Glutamatergic neuron (in vitro differentiated cells): ENCODE data around the gene ATP6V0D1. TPM values are rescaled to one million over a fixed set of nuclear protein-coding genes. Genes with fewer than 3 reads are reported as not detected.

Experiments
- DNase-seq: peaks from one replicate; pipeline ENCODE4 v3.0.0; 2022
- H3K27ac Mint-ChIP-seq: one replicate; pipeline ENCODE4 v1.8.0; 2020; ENCODE audit warnings: mild to moderate bottlenecking, mixed read lengths, inconsistent platforms; ENCODE audit not compliant: unreplicated experiment
- H3K27me3 Mint-ChIP-seq: one replicate; pipeline ENCODE4 v1.8.0; 2020; ENCODE audit warnings: mild to moderate bottlenecking, moderate library complexity, mixed read lengths, inconsistent platforms; ENCODE audit not compliant: unreplicated experiment
- H3K36me3 Mint-ChIP-seq: one replicate; pipeline ENCODE4 v1.8.0; 2020; ENCODE audit warnings: mild to moderate bottlenecking, mixed read lengths, inconsistent platforms; ENCODE audit not compliant: unreplicated experiment
- H3K4me1 Mint-ChIP-seq: one replicate; pipeline ENCODE4 v1.8.0; 2020; ENCODE audit warnings: mild to moderate bottlenecking, low read depth, mixed read lengths, inconsistent platforms; ENCODE audit not compliant: unreplicated experiment
- H3K4me3 Mint-ChIP-seq: one replicate; pipeline ENCODE4 v1.8.0; 2020; ENCODE audit warnings: mild to moderate bottlenecking, mixed read lengths, inconsistent platforms; ENCODE audit not compliant: unreplicated experiment
- H3K9me3 Mint-ChIP-seq: one replicate; pipeline ENCODE4 v1.8.0; 2020; ENCODE audit warnings: mild to moderate bottlenecking, moderate library complexity, mixed read lengths, inconsistent platforms; ENCODE audit not compliant: unreplicated experiment
- CTCF ChIP-seq: fragments of 200-600 bp; sonication (generic); IDR thresholded peaks from one replicate; pipeline ENCODE4 v1.5.0; 2021; ENCODE audit not compliant: partially characterized antibody, unreplicated experiment
- total RNA-seq: library from RNA; stranded (reverse); fragmentation: NEBNext Ultra II Directional; extraction: Animal tissue kit (Norgen Biotek cat#: 25700); gene quantifications from one replicate; pipeline ENCODE4 v1.2.1, GENCODE V29; 2021; ENCODE audit not compliant: unreplicated experiment

The ATP6V0D1 gene
- total RNA-seq, 1 donor from 2014 or later: 111 TPM

- no peak overlapping the region for H3K27ac Mint-ChIP-seq
- no peak for TF ChIP-seq CTCF
- no peak for DNase-seq
Measured at GRCh38 chr16:67389911-67390815, 90.8 kb downstream of the ATP6V0D1 start.

GRCh38 chr16:67388591-67388990 is 92.4 kb downstream of the ATP6V0D1 start:
- Mint-ChIP-seq H3K27me3 (peaks cover 13% of the 10 kb centered on the region), H3K9me3 (peaks cover 1% of the 10 kb centered on the region), H3K4me3 (peak overlapping the region; percentile 52), H3K36me3 (no peaks in the 10 kb centered on the region), H3K27ac (no peak overlapping the region), H3K4me1 (peaks cover 22% of the 10 kb centered on the region)
- no peak for TF ChIP-seq CTCF
- no peak for DNase-seq

More at GRCh38 chr16:67389911-67390815, 90.8 kb downstream of the ATP6V0D1 start:
- H3K9me3 Mint-ChIP-seq: peaks cover 1% of the 10 kb centered on the region
- no peak overlapping the region for H3K4me3 Mint-ChIP-seq
- H3K27me3 Mint-ChIP-seq: peaks cover 13% of the 10 kb centered on the region
- no peaks in the 10 kb centered on the region for H3K36me3 Mint-ChIP-seq
- H3K4me1 Mint-ChIP-seq: peaks cover 19% of the 10 kb centered on the region

DNA sequence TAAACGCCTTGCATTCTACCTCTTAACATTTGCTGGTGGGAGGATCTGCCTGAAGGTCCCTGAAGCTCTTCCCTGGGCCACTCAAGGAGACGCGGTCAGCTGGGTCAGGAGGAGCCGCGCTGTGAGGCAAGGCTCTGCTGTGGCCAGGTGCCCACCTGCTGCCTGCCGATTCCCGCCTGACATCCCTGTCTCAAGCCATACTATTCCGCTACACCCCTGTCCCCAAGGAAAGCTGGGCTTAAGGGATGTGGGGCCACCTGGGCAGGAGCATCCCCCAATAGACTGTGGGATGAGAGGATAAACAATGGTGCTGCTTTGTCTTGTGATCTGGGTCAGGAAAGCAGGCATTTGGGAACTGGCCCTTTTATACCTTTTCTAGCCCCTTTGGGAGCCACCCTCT is 92.8 kb downstream of the ATP6V0D1 start:
- Mint-ChIP-seq H3K36me3 (no peaks in the 10 kb centered on the region), H3K4me3 (peak overlapping the region; percentile 52), H3K4me1 (peaks cover 22% of the 10 kb centered on the region), H3K27ac (no peak overlapping the region), H3K27me3 (peaks cover 13% of the 10 kb centered on the region), H3K9me3 (peaks cover 1% of the 10 kb centered on the region)
- DNase-seq: no peak
- TF ChIP-seq CTCF: no peak

Other genes with a start within 250 kb of the ATP6V0D1 start
- gene FHOD1, start 233.7 kb downstream of the ATP6V0D1 start, total RNA-seq: 18.8 TPM
- gene SLC9A5, start 232.2 kb downstream of the ATP6V0D1 start, total RNA-seq: 1.4 TPM
- gene PLEKHG4, start 201.6 kb downstream of the ATP6V0D1 start, total RNA-seq: 3.4 TPM
- gene KCTD19, start 154.4 kb downstream of the ATP6V0D1 start, total RNA-seq: 1.0 TPM
- not detected for gene LRRC36, start 154.3 kb downstream of the ATP6V0D1 start, total RNA-seq
- 21.7 TPM for gene TPPP3, start 87.7 kb downstream of the ATP6V0D1 start, total RNA-seq
- 4.6 TPM for gene ZDHHC1, start 64.7 kb downstream of the ATP6V0D1 start, total RNA-seq
- gene HSD11B2, start 50.0 kb downstream of the ATP6V0D1 start, total RNA-seq: 6.0 TPM
- not detected for gene AGRP, start 2.4 kb upstream of the ATP6V0D1 start, total RNA-seq
- gene RIPOR1, start 47.7 kb upstream of the ATP6V0D1 start, total RNA-seq: 191 TPM
- 42.8 TPM for gene CTCF, start 81.4 kb upstream of the ATP6V0D1 start, total RNA-seq
- gene CARMIL2, start 164.0 kb upstream of the ATP6V0D1 start, total RNA-seq: 37.1 TPM
- 33.3 TPM for gene ACD, start 179.1 kb upstream of the ATP6V0D1 start, total RNA-seq
- gene PARD6A, start 179.8 kb upstream of the ATP6V0D1 start, total RNA-seq: 18.7 TPM
- gene ENKD1, start 185.6 kb upstream of the ATP6V0D1 start, total RNA-seq: 19.0 TPM
- 3.4 TPM for gene C16orf86, start 185.7 kb upstream of the ATP6V0D1 start, total RNA-seq
- gene GFOD2, start 238.2 kb upstream of the ATP6V0D1 start, total RNA-seq: 86.7 TPM